ENCODE results near the gene ADAM22.

The ADAM22 gene

DNA sequence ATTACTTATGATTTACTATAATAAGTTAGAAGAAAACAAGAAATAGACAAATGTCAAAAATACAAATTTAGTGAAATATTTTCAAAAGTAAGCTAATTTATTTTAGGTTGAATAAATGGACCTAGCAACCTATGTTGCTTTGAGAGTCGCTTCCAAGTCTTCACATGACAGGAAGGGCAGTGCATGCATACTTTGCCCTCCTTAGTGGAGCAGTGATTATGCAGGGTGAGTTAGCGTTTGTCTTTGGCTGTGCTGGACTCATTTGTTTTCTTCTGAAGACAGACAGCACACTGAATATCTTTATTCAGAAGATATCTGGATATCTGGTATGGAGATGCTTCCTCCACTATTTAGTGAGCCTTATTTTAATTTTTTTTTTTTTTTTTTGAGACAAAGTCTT, 183.3 kb downstream of the ADAM22 start:
- TF ChIP-seq, protein P1, sequence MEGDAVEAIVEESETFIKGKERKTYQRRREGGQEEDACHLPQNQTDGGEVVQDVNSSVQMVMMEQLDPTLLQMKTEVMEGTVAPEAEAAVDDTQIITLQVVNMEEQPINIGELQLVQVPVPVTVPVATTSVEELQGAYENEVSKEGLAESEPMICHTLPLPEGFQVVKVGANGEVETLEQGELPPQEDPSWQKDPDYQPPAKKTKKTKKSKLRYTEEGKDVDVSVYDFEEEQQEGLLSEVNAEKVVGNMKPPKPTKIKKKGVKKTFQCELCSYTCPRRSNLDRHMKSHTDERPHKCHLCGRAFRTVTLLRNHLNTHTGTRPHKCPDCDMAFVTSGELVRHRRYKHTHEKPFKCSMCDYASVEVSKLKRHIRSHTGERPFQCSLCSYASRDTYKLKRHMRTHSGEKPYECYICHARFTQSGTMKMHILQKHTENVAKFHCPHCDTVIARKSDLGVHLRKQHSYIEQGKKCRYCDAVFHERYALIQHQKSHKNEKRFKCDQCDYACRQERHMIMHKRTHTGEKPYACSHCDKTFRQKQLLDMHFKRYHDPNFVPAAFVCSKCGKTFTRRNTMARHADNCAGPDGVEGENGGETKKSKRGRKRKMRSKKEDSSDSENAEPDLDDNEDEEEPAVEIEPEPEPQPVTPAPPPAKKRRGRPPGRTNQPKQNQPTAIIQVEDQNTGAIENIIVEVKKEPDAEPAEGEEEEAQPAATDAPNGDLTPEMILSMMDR (IDR thresholded peaks at IDR 0.05; ENCODE audit: low read depth, low read length), result no peak
- no peak for TF ChIP-seq EZH2phosphoT487 (IDR thresholded peaks at IDR 0.05; ENCODE audit: low read depth)
- Histone ChIP-seq H3K79me2 (ENCODE audit: low read length) (no peaks in the 10 kb centered on the region), H3K9me3 (ENCODE audit: insufficient read depth, low read length) (no peaks in the 10 kb centered on the region), H2AFZ (ENCODE audit: low read depth, low read length) (no peak overlapping the region), H3K27ac (ENCODE audit: low read length) (no peak overlapping the region), H3K4me3 (ENCODE audit: low read length) (no peak overlapping the region), H3K4me1 (ENCODE audit: low read length) (peaks cover 18% of the 10 kb centered on the region), H3K4me2 (ENCODE audit: low read length) (no peak overlapping the region), H4K20me1 (ENCODE audit: insufficient read depth, low read length) (no peaks in the 10 kb centered on the region), H3K9ac (ENCODE audit: low read length) (no peak overlapping the region), H3K36me3 (replicated peaks; ENCODE audit: low read depth, low read length) (no peaks in the 10 kb centered on the region), H3K27me3 (ENCODE audit: low read depth, low read length) (no peaks in the 10 kb centered on the region)

DNA sequence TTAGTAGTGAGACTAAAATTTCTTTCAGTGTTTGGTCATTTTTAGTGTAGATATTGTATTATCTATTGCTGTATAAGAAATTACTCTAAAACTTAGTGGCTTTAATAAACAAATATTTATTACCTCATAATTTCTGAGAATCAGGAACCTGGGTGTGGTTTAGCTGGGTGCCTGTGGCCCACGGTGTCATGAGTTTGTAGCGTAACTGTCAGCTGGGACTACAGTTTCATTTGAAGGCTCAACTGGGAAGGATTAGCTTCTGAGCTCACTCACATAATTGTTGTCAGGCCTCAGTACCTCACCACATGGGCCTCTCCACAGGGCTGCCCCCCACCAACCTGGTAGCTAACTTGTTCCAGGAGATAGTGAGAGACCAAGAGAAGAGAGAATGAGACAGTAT, 187.3 kb downstream of the ADAM22 start:
- Histone ChIP-seq H3K4me1 (ENCODE audit: low read length) (peaks cover 3% of the 10 kb centered on the region), H2AFZ (ENCODE audit: low read depth, low read length) (no peak overlapping the region), H3K9me3 (ENCODE audit: insufficient read depth, low read length) (no peaks in the 10 kb centered on the region), H3K9ac (ENCODE audit: low read length) (no peak overlapping the region), H4K20me1 (ENCODE audit: insufficient read depth, low read length) (no peaks in the 10 kb centered on the region), H3K36me3 (replicated peaks; ENCODE audit: low read depth, low read length) (no peaks in the 10 kb centered on the region), H3K4me3 (ENCODE audit: low read length) (no peak overlapping the region), H3K27ac (ENCODE audit: low read length) (no peak overlapping the region), H3K4me2 (ENCODE audit: low read length) (no peak overlapping the region), H3K27me3 (ENCODE audit: low read depth, low read length) (no peaks in the 10 kb centered on the region), H3K79me2 (ENCODE audit: low read length) (no peaks in the 10 kb centered on the region)
- TF ChIP-seq EZH2phosphoT487 (IDR thresholded peaks at IDR 0.05; ENCODE audit: low read depth), result no peak
- TF ChIP-seq, protein P1 (IDR thresholded peaks at IDR 0.05; ENCODE audit: low read depth, low read length), result no peak

DNA sequence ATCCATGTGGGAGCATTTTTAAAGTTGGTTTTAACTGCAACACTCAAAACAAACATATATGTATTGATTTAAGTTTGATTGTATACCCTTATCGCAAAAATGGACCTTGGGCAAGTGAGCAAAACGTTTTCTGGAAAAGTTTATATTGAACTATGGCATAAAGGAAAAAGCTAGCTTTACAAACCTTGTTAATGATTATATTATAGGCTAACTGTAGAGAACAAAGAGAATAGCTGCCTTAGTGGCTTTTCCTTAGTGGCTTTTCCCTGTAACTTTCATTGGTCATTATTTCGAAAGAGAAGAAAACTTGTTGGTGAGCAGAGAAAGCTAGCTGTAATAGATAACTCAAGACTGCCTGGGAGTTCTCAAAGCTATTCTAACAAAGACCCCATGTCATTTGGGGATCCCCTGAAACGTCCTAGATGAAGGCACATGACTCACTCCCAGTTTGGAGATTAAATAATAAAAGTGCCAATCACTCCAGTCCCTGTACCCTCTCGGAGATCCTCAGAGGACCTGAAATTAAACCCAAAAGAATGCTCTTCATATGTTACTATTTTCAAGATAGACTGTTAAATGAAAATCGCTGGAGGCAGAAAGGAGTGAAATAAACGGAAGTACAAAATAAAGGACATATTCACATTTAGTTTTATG, 193.7 kb downstream of the ADAM22 start:
- H3K4me2 ChIP-seq (ENCODE audit: low read length), result no peak overlapping the region
- no peaks in the 10 kb centered on the region for H3K27me3 ChIP-seq (ENCODE audit: low read depth, low read length)
- H3K36me3 ChIP-seq (replicated peaks; ENCODE audit: low read depth, low read length), result no peaks in the 10 kb centered on the region
- H3K79me2 ChIP-seq (ENCODE audit: low read length), result no peaks in the 10 kb centered on the region
- peaks cover 7% of the 10 kb centered on the region for H3K4me1 ChIP-seq (ENCODE audit: low read length)
- H3K9ac ChIP-seq (ENCODE audit: low read length), result no peak overlapping the region
- no peaks in the 10 kb centered on the region for H3K9me3 ChIP-seq (ENCODE audit: insufficient read depth, low read length)
- H4K20me1 ChIP-seq (ENCODE audit: insufficient read depth, low read length), result no peaks in the 10 kb centered on the region
- TF ChIP-seq, protein P1 (IDR thresholded peaks at IDR 0.05; ENCODE audit: low read depth, low read length), result no peak
- TF ChIP-seq EZH2phosphoT487 (IDR thresholded peaks at IDR 0.05; ENCODE audit: low read depth), result no peak
- H3K4me3 ChIP-seq (ENCODE audit: low read length), result no peak overlapping the region
- H3K27ac ChIP-seq (ENCODE audit: low read length), result no peak overlapping the region
- no peak overlapping the region for H2AFZ ChIP-seq (ENCODE audit: low read depth, low read length)

DNA sequence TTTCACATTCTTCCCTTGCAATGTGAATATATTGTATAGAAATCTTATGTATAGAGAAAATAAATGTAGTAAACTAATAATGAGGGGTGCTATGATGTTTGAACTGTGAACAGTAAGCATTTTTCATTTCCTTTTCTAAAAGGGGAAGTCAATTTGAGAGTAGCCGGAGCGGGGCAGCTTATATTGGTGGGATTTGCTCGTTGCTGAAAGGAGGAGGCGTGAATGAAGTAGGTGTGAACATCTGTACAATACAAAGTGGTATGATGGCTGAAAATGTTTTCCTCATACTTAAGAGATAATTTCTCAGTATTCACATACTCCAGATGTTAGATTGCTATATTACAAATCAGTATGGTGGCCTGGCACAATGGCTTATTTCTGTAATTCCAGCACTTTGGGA, 198.7 kb downstream of the ADAM22 start:
- Histone ChIP-seq H2AFZ (ENCODE audit: low read depth, low read length) (no peak overlapping the region), H3K36me3 (replicated peaks; ENCODE audit: low read depth, low read length) (no peaks in the 10 kb centered on the region), H3K4me1 (ENCODE audit: low read length) (peaks cover 10% of the 10 kb centered on the region), H3K79me2 (ENCODE audit: low read length) (no peaks in the 10 kb centered on the region), H3K27ac (ENCODE audit: low read length) (no peak overlapping the region), H3K27me3 (ENCODE audit: low read depth, low read length) (no peaks in the 10 kb centered on the region), H3K4me3 (ENCODE audit: low read length) (no peak overlapping the region), H4K20me1 (ENCODE audit: insufficient read depth, low read length) (no peaks in the 10 kb centered on the region), H3K9me3 (ENCODE audit: insufficient read depth, low read length) (no peaks in the 10 kb centered on the region), H3K9ac (ENCODE audit: low read length) (no peak overlapping the region), H3K4me2 (ENCODE audit: low read length) (peak overlapping the region; percentile 33)
- TF ChIP-seq EZH2phosphoT487 (IDR thresholded peaks at IDR 0.05; ENCODE audit: low read depth), result no peak
- TF ChIP-seq, protein P1 (IDR thresholded peaks at IDR 0.05; ENCODE audit: low read depth, low read length), result no peak

Measured in OCI-LY3 (cell line).